ENCODE measurements around the gene MAGI2. TPM values are rescaled to one million over a fixed set of nuclear protein-coding genes. Genes with fewer than 3 reads are reported as not detected.
A peak's percentile ranks its signal among the peaks of the same experiment; 100 is the strongest.

MAGI2 gene
- polyA plus RNA-seq, 5 donors: 5.3 to 7.8 (median 6.6) TPM

- DNase-seq: no peak
Observed at GRCh38 chr7:78148166-78148894, 1305.1 kb downstream of the MAGI2 start.

- DNase-seq: no peak
Observed at GRCh38 chr7:78146546-78146945, 1306.9 kb downstream of the MAGI2 start.

- DNase-seq: no peak
Observed at GRCh38 chr7:78143661-78144060, 1309.8 kb downstream of the MAGI2 start.

GRCh38 chr7:78141522-78142281 lies 1311.8 kb downstream of the MAGI2 start:
- no peak for DNase-seq

GRCh38 chr7:78140109-78140508 lies 1313.4 kb downstream of the MAGI2 start:
- DNase-seq: no peak

GRCh38 chr7:78139335-78139734 lies 1314.1 kb downstream of the MAGI2 start:
- no peak for DNase-seq

- no peak for DNase-seq
Observed at GRCh38 chr7:78134774-78135173, 1318.7 kb downstream of the MAGI2 start.

- peak; percentile 9 to 17 for DNase-seq
Observed at GRCh38 chr7:78134256-78134655, 1319.2 kb downstream of the MAGI2 start.

GRCh38 chr7:78130446-78131215 lies 1322.8 kb downstream of the MAGI2 start:
- peak; percentile 31 to 45 for DNase-seq

- no peak for DNase-seq
Observed at GRCh38 chr7:78129865-78130264, 1323.6 kb downstream of the MAGI2 start.

GRCh38 chr7:78127009-78127408 lies 1326.5 kb downstream of the MAGI2 start:
- DNase-seq: no peak

GRCh38 chr7:78125884-78126283 lies 1327.6 kb downstream of the MAGI2 start:
- DNase-seq: no peak

GRCh38 chr7:78124216-78124615 lies 1329.3 kb downstream of the MAGI2 start:
- DNase-seq: no peak

- no peak for DNase-seq
Observed at GRCh38 chr7:78121888-78122287, 1331.6 kb downstream of the MAGI2 start.

GRCh38 chr7:78118470-78118869 lies 1335.0 kb downstream of the MAGI2 start:
- DNase-seq: no peak

GRCh38 chr7:78115876-78116275 lies 1337.6 kb downstream of the MAGI2 start:
- no peak for DNase-seq

GRCh38 chr7:78114993-78115392 lies 1338.5 kb downstream of the MAGI2 start:
- DNase-seq: no peak

- DNase-seq: no peak
Observed at GRCh38 chr7:78112488-78112887, 1341.0 kb downstream of the MAGI2 start.

GRCh38 chr7:78111386-78111785 lies 1342.1 kb downstream of the MAGI2 start:
- DNase-seq: no peak

- no peak for DNase-seq
Observed at GRCh38 chr7:78103475-78103874, 1350.0 kb downstream of the MAGI2 start.

GRCh38 chr7:78101076-78101475 lies 1352.4 kb downstream of the MAGI2 start:
- DNase-seq: no peak

GRCh38 chr7:78099715-78100394 lies 1353.6 kb downstream of the MAGI2 start:
- DNase-seq: no peak
